DOHH2 (cell line): ENCODE results near the gene CSF2RB.

ENCODE experiments used
- H3F3A ChIP-seq: fragments of 200-600 bp; sonication (generic), shearing (Covaris generic); 2 replicates; pipeline ENCODE4 v1.6.0; 2016; ENCODE audit warnings: antibody characterized with exemption, mild to moderate bottlenecking; ENCODE audit not compliant: control insufficient read depth, insufficient read depth
- H3K27ac ChIP-seq: fragments of 200-600 bp; sonication (generic); 2 replicates; pipeline ENCODE4 v1.5.1; 2014; ENCODE audit warnings: low read depth, mild to moderate bottlenecking, low read length, moderate library complexity
- H3K27me3 ChIP-seq: fragments of 200-600 bp; sonication (generic); 2 replicates; pipeline ENCODE4 v1.6.1; 2014; ENCODE audit warnings: mild to moderate bottlenecking, low read length, mixed read lengths; ENCODE audit not compliant: control insufficient read depth
- H3K36me3 ChIP-seq: fragments of 200-600 bp; sonication (generic); 2 replicates; pipeline ENCODE4 v1.6.1; 2014; ENCODE audit warnings: mild to moderate bottlenecking, low read length, moderate library complexity, mixed read lengths; ENCODE audit not compliant: control insufficient read depth
- H3K4me1 ChIP-seq: fragments of 200-600 bp; sonication (generic); 2 replicates; pipeline ENCODE4 v1.6.1; 2014; ENCODE audit warnings: mild to moderate bottlenecking, low read length, mixed read lengths; ENCODE audit not compliant: control insufficient read depth
- H3K4me2 ChIP-seq: fragments of 200-600 bp; sonication (generic); 2 replicates; pipeline ENCODE4 v1.6.0; 2014; ENCODE audit warnings: mild to moderate bottlenecking, low read length, moderate library complexity
- H3K4me3 ChIP-seq: fragments of 200-600 bp; sonication (generic); 2 replicates; pipeline ENCODE4 v1.5.1; 2014; ENCODE audit warnings: mild to moderate bottlenecking, low read length, mixed read lengths
- H3K79me2 ChIP-seq: fragments of 200-600 bp; sonication (generic); 2 replicates; pipeline ENCODE4 v1.6.1; 2014; ENCODE audit warnings: mild to moderate bottlenecking, low read length, mixed read lengths; ENCODE audit not compliant: control insufficient read depth
- H3K9me2 ChIP-seq: fragments of 200-600 bp; sonication (generic); replicated peaks from 2 replicates; pipeline ENCODE4 v1.6.1; 2014; ENCODE audit warnings: mild to moderate bottlenecking, low read length, mixed read lengths; ENCODE audit not compliant: control insufficient read depth
- H3K9me3 ChIP-seq: fragments of 200-600 bp; sonication (generic); 2 replicates; pipeline ENCODE4 v1.6.1; 2014; ENCODE audit warnings: antibody characterized with exemption, low read length, mixed read lengths; ENCODE audit not compliant: control insufficient read depth, insufficient read depth
- H4K20me1 ChIP-seq: fragments of 200-600 bp; sonication (generic); 2 replicates; pipeline ENCODE4 v1.6.0; 2014; ENCODE audit warnings: low read depth, mild to moderate bottlenecking, antibody characterized with exemption, low read length, moderate library complexity; ENCODE audit not compliant: control insufficient read depth, insufficient read depth
- EZH2phosphoT487 ChIP-seq: fragments of 200-600 bp; sonication (generic); IDR thresholded peaks from 2 replicates; pipeline ENCODE4 v1.6.1; 2017; ENCODE audit warnings: borderline replicate concordance, mild to moderate bottlenecking, antibody characterized with exemption, low read length, moderate library complexity, mixed read lengths
- TF ChIP-seq, protein P1 (sequence below): fragments of 200-600 bp; sonication (generic); IDR thresholded peaks from one replicate; pipeline ENCODE4 v1.5.1; 2014; ENCODE audit warnings: antibody characterized with exemption, mild to moderate bottlenecking, low read depth, low read length; ENCODE audit not compliant: poor library complexity, severe bottlenecking

The CSF2RB gene

DNA sequence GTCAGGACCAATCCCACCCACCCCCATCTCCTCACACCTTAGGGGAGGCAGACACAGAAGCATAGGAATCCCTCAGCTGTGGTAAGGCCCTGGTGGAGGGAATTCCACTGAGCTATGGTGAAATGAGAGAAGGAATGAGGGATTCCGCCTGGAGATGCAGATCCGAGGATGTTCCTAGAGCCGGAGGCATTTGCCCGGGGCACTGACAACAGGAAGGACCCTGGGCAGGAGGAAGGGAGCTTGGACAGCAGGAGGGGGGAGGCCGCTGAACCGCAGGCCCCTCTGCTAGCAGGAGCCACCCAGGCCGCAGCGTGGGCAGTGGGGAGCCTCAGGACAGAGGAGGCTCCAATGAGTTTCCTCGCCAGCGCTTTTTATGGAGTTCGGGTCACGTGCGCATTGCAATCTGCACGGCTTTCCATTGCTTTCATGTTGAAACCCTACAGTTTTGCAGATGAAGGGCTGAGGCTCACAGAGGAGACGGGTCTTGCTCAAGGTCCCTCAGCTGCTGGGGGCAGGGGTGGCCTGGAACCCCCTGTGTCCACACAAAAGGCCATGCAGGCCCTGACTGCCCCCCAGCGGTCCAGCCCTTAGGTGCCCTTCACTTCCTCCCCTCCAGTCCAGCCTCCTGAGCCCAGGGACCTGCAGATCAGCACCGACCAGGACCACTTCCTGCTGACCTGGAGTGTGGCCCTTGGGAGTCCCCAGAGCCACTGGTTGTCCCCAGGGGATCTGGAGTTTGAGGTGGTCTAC is 15.5 kb downstream of the CSF2RB start:
- Histone ChIP-seq H4K20me1 (no peaks in the 10 kb centered on the region), H3K36me3 (peaks cover 95% of the 10 kb centered on the region), H3F3A (no peaks in the 10 kb centered on the region), H3K27ac (no peak overlapping the region), H3K9me3 (no peaks in the 10 kb centered on the region), H3K27me3 (no peaks in the 10 kb centered on the region), H3K9me2 (no peaks in the 10 kb centered on the region), H3K4me3 (no peak overlapping the region), H3K79me2 (no peaks in the 10 kb centered on the region), H3K4me1 (no peaks in the 10 kb centered on the region), H3K4me2 (no peak overlapping the region)
- no peak for TF ChIP-seq EZH2phosphoT487
- TF ChIP-seq, protein P1, sequence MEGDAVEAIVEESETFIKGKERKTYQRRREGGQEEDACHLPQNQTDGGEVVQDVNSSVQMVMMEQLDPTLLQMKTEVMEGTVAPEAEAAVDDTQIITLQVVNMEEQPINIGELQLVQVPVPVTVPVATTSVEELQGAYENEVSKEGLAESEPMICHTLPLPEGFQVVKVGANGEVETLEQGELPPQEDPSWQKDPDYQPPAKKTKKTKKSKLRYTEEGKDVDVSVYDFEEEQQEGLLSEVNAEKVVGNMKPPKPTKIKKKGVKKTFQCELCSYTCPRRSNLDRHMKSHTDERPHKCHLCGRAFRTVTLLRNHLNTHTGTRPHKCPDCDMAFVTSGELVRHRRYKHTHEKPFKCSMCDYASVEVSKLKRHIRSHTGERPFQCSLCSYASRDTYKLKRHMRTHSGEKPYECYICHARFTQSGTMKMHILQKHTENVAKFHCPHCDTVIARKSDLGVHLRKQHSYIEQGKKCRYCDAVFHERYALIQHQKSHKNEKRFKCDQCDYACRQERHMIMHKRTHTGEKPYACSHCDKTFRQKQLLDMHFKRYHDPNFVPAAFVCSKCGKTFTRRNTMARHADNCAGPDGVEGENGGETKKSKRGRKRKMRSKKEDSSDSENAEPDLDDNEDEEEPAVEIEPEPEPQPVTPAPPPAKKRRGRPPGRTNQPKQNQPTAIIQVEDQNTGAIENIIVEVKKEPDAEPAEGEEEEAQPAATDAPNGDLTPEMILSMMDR, result no peak

DNA sequence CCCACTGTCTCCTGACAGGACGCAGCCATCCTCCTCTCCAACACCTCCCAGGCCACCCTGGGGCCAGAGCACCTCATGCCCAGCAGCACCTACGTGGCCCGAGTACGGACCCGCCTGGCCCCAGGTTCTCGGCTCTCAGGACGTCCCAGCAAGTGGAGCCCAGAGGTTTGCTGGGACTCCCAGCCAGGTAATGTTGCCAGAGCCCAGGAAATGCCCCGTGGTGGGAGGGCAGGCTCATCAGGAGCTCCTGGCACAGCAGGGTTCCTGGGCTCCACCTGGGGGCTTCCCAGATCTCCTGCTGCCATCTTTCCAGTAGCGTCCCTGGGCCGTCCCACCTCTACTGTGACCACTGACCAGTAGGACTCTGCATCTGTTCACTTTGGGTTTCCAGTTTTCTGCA is 16.2 kb downstream of the CSF2RB start:
- Histone ChIP-seq H3K4me2 (no peak overlapping the region), H3K79me2 (no peaks in the 10 kb centered on the region), H3K4me1 (no peaks in the 10 kb centered on the region), H3K4me3 (no peak overlapping the region), H3F3A (no peaks in the 10 kb centered on the region), H3K27me3 (no peaks in the 10 kb centered on the region), H3K9me2 (no peaks in the 10 kb centered on the region), H3K36me3 (peaks cover 95% of the 10 kb centered on the region), H3K27ac (no peak overlapping the region), H4K20me1 (no peaks in the 10 kb centered on the region), H3K9me3 (no peaks in the 10 kb centered on the region)
- no peak for TF ChIP-seq EZH2phosphoT487
- TF ChIP-seq, protein P1, result no peak

DNA sequence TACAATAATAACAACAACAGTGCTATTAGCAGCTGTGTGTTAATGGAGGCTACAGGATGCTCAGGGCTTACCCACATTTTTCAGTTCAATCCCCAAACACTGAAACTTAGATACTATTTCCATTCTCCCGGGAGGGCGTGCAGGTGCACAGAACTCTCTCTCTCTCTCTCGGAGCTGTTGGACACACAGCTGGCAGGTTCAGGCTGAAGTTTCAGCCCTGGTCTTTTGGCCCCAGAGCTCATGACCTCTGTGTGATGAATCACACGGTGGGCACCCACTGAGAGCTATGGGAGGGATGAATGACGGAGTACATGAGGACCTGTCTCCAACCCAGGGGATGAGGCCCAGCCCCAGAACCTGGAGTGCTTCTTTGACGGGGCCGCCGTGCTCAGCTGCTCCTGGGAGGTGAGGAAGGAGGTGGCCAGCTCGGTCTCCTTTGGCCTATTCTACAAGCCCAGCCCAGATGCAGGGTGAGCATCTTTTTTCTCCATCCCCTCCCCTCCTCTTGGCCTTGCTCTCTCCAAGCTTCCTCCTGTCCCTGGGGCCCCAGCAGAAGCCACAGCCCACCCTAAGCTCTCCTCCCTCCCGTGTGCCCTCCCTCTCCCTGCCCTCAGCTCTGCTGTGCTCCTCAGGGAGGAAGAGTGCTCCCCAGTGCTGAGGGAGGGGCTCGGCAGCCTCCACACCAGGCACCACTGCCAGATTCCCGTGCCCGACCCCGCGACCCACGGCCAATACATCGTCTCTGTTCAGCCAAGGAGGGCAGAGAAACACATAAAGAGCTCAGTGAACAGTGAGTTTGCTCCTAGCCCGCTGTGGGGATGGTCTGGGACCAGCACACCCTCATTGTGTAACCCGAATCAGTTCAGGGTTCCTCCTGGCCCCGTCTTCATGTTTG is 16.9 kb downstream of the CSF2RB start:
- no peak overlapping the region for H3K27ac ChIP-seq
- peaks cover 95% of the 10 kb centered on the region for H3K36me3 ChIP-seq
- TF ChIP-seq, protein P1, result no peak
- TF ChIP-seq EZH2phosphoT487, result no peak
- H3K9me3 ChIP-seq, result no peaks in the 10 kb centered on the region
- no peak overlapping the region for H3K4me2 ChIP-seq
- no peaks in the 10 kb centered on the region for H4K20me1 ChIP-seq
- H3K4me3 ChIP-seq, result no peak overlapping the region
- H3K4me1 ChIP-seq, result peaks cover 2% of the 10 kb centered on the region; the same call in 1 of the 2 replicates
- no peaks in the 10 kb centered on the region for H3F3A ChIP-seq
- no peaks in the 10 kb centered on the region for H3K27me3 ChIP-seq
- no peaks in the 10 kb centered on the region for H3K79me2 ChIP-seq
- no peaks in the 10 kb centered on the region for H3K9me2 ChIP-seq
